Caco-2 (cell line): Measurements from ENCODE around the gene ANKRD34B. TPM values are rescaled to one million over a fixed set of nuclear protein-coding genes. Genes with fewer than 3 reads are reported as not detected.

Source experiments
- BruUV-seq: library from RNA; stranded (reverse); fragments of 400-500 nt; replicated peaks from 2 replicates; lab custom pipeline; 2021; lab: Mats Ljungman, UMichigan
- CTCF ChIA-PET: fragments of 300-600 bp; sonication (Branson Sonifier 250); formaldehyde crosslinking; loops from one replicate; lab custom pipeline; 2022; ENCODE audit warnings: antibody characterized with exemption; lab: Charles Lee
- POLR2A ChIA-PET: fragments of 300-600 bp; sonication (Branson Sonifier 250); formaldehyde crosslinking; loops from one replicate; lab custom pipeline; 2022; ENCODE audit warnings: antibody characterized with exemption; lab: Charles Lee
- DNase-seq, 2 experiments: peaks; one replicate each; pipeline versions ENCODE4 v3.0.0 to v3.0.0-alpha.2; 2020 to 2022
- H3K27me3 ChIP-seq: replicated peaks from 2 replicates; pipeline ENCODE4 v1.6.0; 2011; ENCODE audit warnings: low read length; ENCODE audit not compliant: control insufficient read depth, insufficient read depth
- H3K36me3 ChIP-seq: 2 replicates; pipeline ENCODE4 v1.5.1; 2011; ENCODE audit warnings: low read length; ENCODE audit not compliant: control insufficient read depth, insufficient read depth
- H3K4me1 ChIP-seq: fragments of 250-450 bp; sonication (Bioruptor Pico); 2 replicates; pipeline ENCODE4 v1.5.1; 2020; ENCODE audit warnings: mild to moderate bottlenecking
- H3K4me3 ChIP-seq: 2 replicates; pipeline ENCODE4 v1.5.1; 2011; ENCODE audit warnings: low read depth, mild to moderate bottlenecking, control low read depth, low read length
- H3K9me3 ChIP-seq: fragments of 250-450 bp; sonication (Bioruptor Pico); 2 replicates; pipeline ENCODE4 v1.5.1; 2020; ENCODE audit warnings: mild to moderate bottlenecking, moderate library complexity
- H3K27ac Mint-ChIP-seq: one replicate; pipeline ENCODE4 v1.8.0; 2022; ENCODE audit warnings: mixed read lengths; ENCODE audit not compliant: unreplicated experiment
- H3K27me3 Mint-ChIP-seq: one replicate; pipeline ENCODE4 v1.8.0; 2022; ENCODE audit warnings: mixed read lengths; ENCODE audit not compliant: insufficient read depth, unreplicated experiment
- H3K36me3 Mint-ChIP-seq: one replicate; pipeline ENCODE4 v1.8.0; 2022; ENCODE audit warnings: mild to moderate bottlenecking, mixed read lengths; ENCODE audit not compliant: insufficient read depth, unreplicated experiment
- H3K4me1 Mint-ChIP-seq: one replicate; pipeline ENCODE4 v1.8.0; 2022; ENCODE audit warnings: low read depth, mixed read lengths; ENCODE audit not compliant: unreplicated experiment
- H3K4me3 Mint-ChIP-seq: one replicate; pipeline ENCODE4 v1.8.0; 2022; ENCODE audit warnings: mild to moderate bottlenecking, moderate library complexity, mixed read lengths; ENCODE audit not compliant: unreplicated experiment
- H3K9me3 Mint-ChIP-seq: one replicate; pipeline ENCODE4 v1.8.0; 2022; ENCODE audit warnings: mixed read lengths; ENCODE audit not compliant: unreplicated experiment
- intact Hi-C: fragments of 100-400 bp; cut with micrococcal nuclease; formaldehyde crosslinking; loops from one replicate; pipeline ENCODE4 v1.10.0; 2022; ENCODE audit not compliant: unreplicated experiment
- total RNA-seq: library from RNA; stranded (reverse); gene quantifications from 2 replicates; pipeline ENCODE4 v1.2.3, GENCODE V29; 2022
- TF ChIP-seq, protein P1 (sequence below), 2 experiments: fragments of 200-600 bp in 1 of 2; IDR thresholded peaks; 1 replicate in 1 of 2; 2 replicates in 1 of 2; pipeline versions ENCODE4 v1.5.1 to v1.8.0; 2011 to 2022; ENCODE audit warnings: antibody characterized with exemption in 1 of 2, control low read depth in 1 of 2, inconsistent platforms in 1 of 2, low read depth in 1 of 2, low read length in 1 of 2, mild to moderate bottlenecking in 1 of 2, moderate library complexity in 1 of 2; ENCODE audit not compliant: insufficient read depth in 1 of 2, severe bottlenecking in 1 of 2, unreplicated experiment in 1 of 2

ANKRD34B gene
- total RNA-seq, 1 experiment from 2014 or later, result 0.07 TPM

DNA sequence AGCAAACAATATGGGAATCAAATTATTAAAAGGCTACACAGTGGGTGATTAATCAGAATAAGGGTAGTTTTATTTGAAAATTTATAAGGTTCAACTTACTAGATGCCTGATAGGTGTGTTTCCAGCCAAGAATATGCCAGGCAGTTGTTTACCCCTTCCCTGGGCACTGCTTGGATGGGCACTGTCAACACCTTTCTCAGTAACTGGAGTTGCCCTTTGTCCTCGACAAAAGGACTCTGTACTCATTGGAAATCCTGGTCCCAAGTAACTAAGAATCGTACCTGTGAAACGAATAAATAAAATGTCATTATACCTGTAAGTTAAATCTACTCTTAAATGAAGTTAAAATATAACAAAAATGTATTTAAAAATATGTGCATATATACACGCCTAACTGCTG, 15.0 kb downstream of the ANKRD34B start:
- H3K27me3 ChIP-seq, result no peaks in the 10 kb centered on the region; the same call in none of the 2 replicates
- H3K36me3 Mint-ChIP-seq, result no peaks in the 10 kb centered on the region
- DNase-seq, result no peak
- intact Hi-C loops, result no loop called here
- CTCF ChIA-PET, result no interaction called here
- no TSS peak for BruUV-seq
- H3K27me3 Mint-ChIP-seq, result peaks cover 23% of the 10 kb centered on the region
- no peak overlapping the region for H3K27ac Mint-ChIP-seq
- POLR2A ChIA-PET, result no interaction called here
- H3K4me1 Mint-ChIP-seq, result no peaks in the 10 kb centered on the region
- TF ChIP-seq, protein P1, sequence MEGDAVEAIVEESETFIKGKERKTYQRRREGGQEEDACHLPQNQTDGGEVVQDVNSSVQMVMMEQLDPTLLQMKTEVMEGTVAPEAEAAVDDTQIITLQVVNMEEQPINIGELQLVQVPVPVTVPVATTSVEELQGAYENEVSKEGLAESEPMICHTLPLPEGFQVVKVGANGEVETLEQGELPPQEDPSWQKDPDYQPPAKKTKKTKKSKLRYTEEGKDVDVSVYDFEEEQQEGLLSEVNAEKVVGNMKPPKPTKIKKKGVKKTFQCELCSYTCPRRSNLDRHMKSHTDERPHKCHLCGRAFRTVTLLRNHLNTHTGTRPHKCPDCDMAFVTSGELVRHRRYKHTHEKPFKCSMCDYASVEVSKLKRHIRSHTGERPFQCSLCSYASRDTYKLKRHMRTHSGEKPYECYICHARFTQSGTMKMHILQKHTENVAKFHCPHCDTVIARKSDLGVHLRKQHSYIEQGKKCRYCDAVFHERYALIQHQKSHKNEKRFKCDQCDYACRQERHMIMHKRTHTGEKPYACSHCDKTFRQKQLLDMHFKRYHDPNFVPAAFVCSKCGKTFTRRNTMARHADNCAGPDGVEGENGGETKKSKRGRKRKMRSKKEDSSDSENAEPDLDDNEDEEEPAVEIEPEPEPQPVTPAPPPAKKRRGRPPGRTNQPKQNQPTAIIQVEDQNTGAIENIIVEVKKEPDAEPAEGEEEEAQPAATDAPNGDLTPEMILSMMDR (IDR thresholded peaks at IDR 0.05; ENCODE audit: insufficient read depth in 1 of 2, low read depth in 1 of 2, low read length in 1 of 2, severe bottlenecking in 1 of 2, unreplicated experiment in 1 of 2), result no peak
- no peaks in the 10 kb centered on the region; the same call in 1 of the 2 replicates for H3K4me1 ChIP-seq
- no peaks in the 10 kb centered on the region for H3K36me3 ChIP-seq
- H3K4me3 ChIP-seq, result no peak overlapping the region
- no peak overlapping the region for H3K4me3 Mint-ChIP-seq
- no peaks in the 10 kb centered on the region for H3K9me3 ChIP-seq
- H3K9me3 Mint-ChIP-seq, result no peaks in the 10 kb centered on the region

DNA sequence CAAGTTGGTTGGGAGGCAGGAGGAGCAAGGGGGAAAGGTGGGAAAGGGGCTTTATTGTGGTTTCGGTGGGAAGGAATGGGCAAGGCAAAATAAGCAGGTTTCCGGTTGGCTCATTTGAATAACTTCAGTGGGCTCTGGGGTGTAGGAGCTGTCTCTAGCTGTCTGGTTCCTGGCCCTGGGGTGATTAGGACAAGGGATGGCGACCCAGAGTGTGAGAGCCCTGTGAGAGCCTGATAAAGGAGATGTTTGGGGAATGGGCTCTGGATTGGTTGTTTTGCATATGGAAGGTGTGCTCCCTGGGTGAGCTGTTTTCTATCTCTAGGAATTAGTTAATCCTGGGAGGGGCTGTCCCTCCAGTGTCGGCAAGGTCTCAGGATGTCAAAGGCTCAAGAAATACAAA, 15.4 kb downstream of the ANKRD34B start:
- DNase-seq, result no peak
- Mint-ChIP-seq H3K27ac (no peak overlapping the region), H3K36me3 (no peaks in the 10 kb centered on the region), H3K4me1 (no peaks in the 10 kb centered on the region), H3K27me3 (peaks cover 23% of the 10 kb centered on the region), H3K4me3 (no peak overlapping the region), H3K9me3 (no peaks in the 10 kb centered on the region)
- intact Hi-C loops, result no loop called here
- Histone ChIP-seq H3K4me1 (no peaks in the 10 kb centered on the region; the same call in 1 of the 2 replicates), H3K27me3 (no peaks in the 10 kb centered on the region; the same call in none of the 2 replicates), H3K4me3 (no peak overlapping the region), H3K36me3 (no peaks in the 10 kb centered on the region), H3K9me3 (no peaks in the 10 kb centered on the region)
- ChIA-PET POLR2A (no interaction called here), CTCF (no interaction called here)
- no TSS peak for BruUV-seq
- TF ChIP-seq, protein P1 (IDR thresholded peaks at IDR 0.05; ENCODE audit: insufficient read depth in 1 of 2, low read depth in 1 of 2, low read length in 1 of 2, severe bottlenecking in 1 of 2, unreplicated experiment in 1 of 2), result no peak

DNA sequence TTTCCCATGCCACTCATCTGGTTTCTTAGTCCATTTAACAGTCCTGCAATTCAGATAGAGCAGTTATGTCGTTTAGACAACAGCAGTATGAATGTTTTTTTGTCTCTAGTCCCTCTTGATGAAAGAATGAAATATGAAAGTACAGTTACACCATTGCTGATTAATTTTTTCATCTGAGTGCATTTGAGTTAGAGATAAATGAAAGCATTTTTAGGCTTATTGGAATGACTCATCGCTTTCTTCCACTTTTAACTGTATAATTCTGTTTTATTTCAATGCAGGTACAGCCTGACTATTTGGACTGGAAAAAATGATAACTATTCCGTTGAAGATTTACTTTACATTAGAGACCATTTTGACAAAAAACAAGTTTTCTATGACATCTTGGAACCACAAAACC, 28.7 kb downstream of the ANKRD34B start:
- POLR2A ChIA-PET, result no interaction called here
- CTCF ChIA-PET, result no interaction called here
- intact Hi-C loops, result no loop called here
- no peak overlapping the region for H3K4me3 Mint-ChIP-seq
- H3K4me3 ChIP-seq, result no peak overlapping the region
- no peak for DNase-seq
- no peaks in the 10 kb centered on the region for H3K36me3 ChIP-seq
- H3K4me1 Mint-ChIP-seq, result no peaks in the 10 kb centered on the region
- H3K27ac Mint-ChIP-seq, result no peak overlapping the region
- no peaks in the 10 kb centered on the region for H3K4me1 ChIP-seq
- H3K27me3 ChIP-seq, result no peaks in the 10 kb centered on the region
- H3K36me3 Mint-ChIP-seq, result no peaks in the 10 kb centered on the region
- H3K9me3 Mint-ChIP-seq, result peaks cover 10% of the 10 kb centered on the region
- TF ChIP-seq, protein P1 (IDR thresholded peaks at IDR 0.05; ENCODE audit: insufficient read depth in 1 of 2, low read depth in 1 of 2, low read length in 1 of 2, severe bottlenecking in 1 of 2, unreplicated experiment in 1 of 2), result no peak
- peaks cover 4% of the 10 kb centered on the region for H3K27me3 Mint-ChIP-seq
- no TSS peak for BruUV-seq
- no peaks in the 10 kb centered on the region for H3K9me3 ChIP-seq
